Natural killer cell (primary cell): ENCODE data around the gene LRPPRC. TPM values are rescaled to one million over a fixed set of nuclear protein-coding genes. Genes with fewer than 3 reads are reported as not detected.
"Not testable (repeated sequence)": the region's sequence is repeated elsewhere in the genome, so short reads cannot be mapped to it uniquely, and the experiment has no call there.

Experiments
- ATAC-seq, 3 donors: fragments of 150-1000 bp in 2 of 3; fragments of 200-7000 bp in 1 of 3; cut with Tn5 transposase; 1 replicate in 1 of 3; 2 replicates in 2 of 3; pipeline ENCODE4 v1.10.0; 2021; ENCODE audit warnings: mild to moderate bottlenecking in 2 of 3, moderate library complexity in 2 of 3
- DNase-seq, 2 donors: peaks; one replicate each; pipeline versions ENCODE4 v3.0.0 to v3.0.0-alpha.2; 2013 to 2021; ENCODE audit warnings: mixed read lengths in 1 of 2
- H3K27ac ChIP-seq: one replicate; pipeline ENCODE4 v1.5.1; 2013; ENCODE audit warnings: mild to moderate bottlenecking, low read length
- H3K27me3 ChIP-seq: one replicate; pipeline ENCODE4 v1.6.1; 2013; ENCODE audit warnings: low read length; ENCODE audit not compliant: control insufficient read depth, insufficient read depth
- H3K36me3 ChIP-seq: one replicate; pipeline ENCODE4 v1.6.1; 2013; ENCODE audit warnings: low read length; ENCODE audit not compliant: control insufficient read depth, insufficient read depth
- H3K4me1 ChIP-seq: one replicate; pipeline ENCODE4 v1.6.1; 2013; ENCODE audit warnings: low read length; ENCODE audit not compliant: control insufficient read depth, insufficient read depth
- H3K4me3 ChIP-seq: one replicate; pipeline ENCODE4 v1.5.1; 2013; ENCODE audit warnings: low read length
- H3K9me3 ChIP-seq: one replicate; pipeline ENCODE4 v1.6.1; 2013; ENCODE audit warnings: low read length; ENCODE audit not compliant: control insufficient read depth, insufficient read depth
- H3K27ac Mint-ChIP-seq, 2 donors: one replicate each; pipeline ENCODE4 v1.8.0; 2022; ENCODE audit warnings: mild to moderate bottlenecking in 2 of 2, mixed read lengths in 2 of 2, moderate library complexity in 1 of 2
- H3K27me3 Mint-ChIP-seq, 2 donors: one replicate each; pipeline ENCODE4 v1.8.0; 2022; ENCODE audit warnings: low read depth in 2 of 2, mixed read lengths in 2 of 2
- H3K36me3 Mint-ChIP-seq: one replicate; pipeline ENCODE4 v1.8.0; 2022; ENCODE audit warnings: mixed read lengths
- H3K4me1 Mint-ChIP-seq, 2 donors: one replicate each; pipeline ENCODE4 v1.8.0; 2022; ENCODE audit warnings: mixed read lengths in 2 of 2
- H3K4me3 Mint-ChIP-seq: one replicate; pipeline ENCODE4 v1.8.0; 2022; ENCODE audit warnings: mild to moderate bottlenecking, moderate library complexity, mixed read lengths
- H3K9me3 Mint-ChIP-seq, 2 donors: one replicate each; pipeline ENCODE4 v1.8.0; 2022; ENCODE audit warnings: mixed read lengths in 2 of 2
- WGBS: methylation state at CpG from one replicate; pipeline ENCODE4 v1.1.7; 2013; ENCODE audit warnings: missing lambda C conversion rate; ENCODE audit not compliant: insufficient coverage; 5-methylcytosine and 5-hydroxymethylcytosine counted together
- intact Hi-C: fragments of 100-400 bp; cut with micrococcal nuclease; formaldehyde crosslinking; loops from one replicate; pipeline ENCODE4 v1.14.2; 2022
- total RNA-seq, 4 donors: library from RNA; stranded (reverse); fragments of 120-200 nt in 1 of 4; gene quantifications; one replicate each; pipeline versions ENCODE4 v1.2.3 to v1.2.4, GENCODE V29; 2013 to 2022
- TF ChIP-seq, protein P1 (sequence below): fragments of 200-600 bp; IDR thresholded peaks from one replicate; pipeline ENCODE4 v1.8.0; 2022; ENCODE audit warnings: antibody characterized with exemption

The LRPPRC gene
- total RNA-seq, 3 donors from 2014 or later (not counting 1 experiment from before 2014, with no cell fraction given): 43.5 to 53.8 (median 48.4) TPM

DNA sequence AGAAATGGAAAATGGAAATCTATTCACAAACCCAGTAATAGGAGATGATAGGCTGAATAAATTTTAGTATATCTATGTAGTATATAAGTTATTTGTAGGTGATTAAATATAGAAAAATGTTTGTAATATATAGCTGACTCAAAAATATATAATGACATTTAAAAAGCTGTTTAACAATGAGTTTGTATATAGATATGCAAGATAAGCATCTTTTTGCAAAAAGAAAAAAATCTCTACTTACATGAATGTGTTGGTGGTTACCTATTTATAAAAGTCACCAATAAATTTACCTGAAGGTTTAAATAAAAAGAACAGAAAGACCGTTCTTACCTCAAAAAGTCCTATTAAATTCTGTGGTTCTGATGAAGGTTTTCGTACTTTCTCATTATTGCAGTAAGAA, 71.3 kb downstream of the LRPPRC start:
- Histone ChIP-seq H3K27me3 (no peaks in the 10 kb centered on the region), H3K9me3 (no peaks in the 10 kb centered on the region), H3K4me3 (no peak overlapping the region), H3K4me1 (no peaks in the 10 kb centered on the region), H3K36me3 (peaks cover 29% of the 10 kb centered on the region), H3K27ac (no peak overlapping the region)
- ATAC-seq (no peak), DNase-seq (no peak)
- Mint-ChIP-seq H3K27me3 (no peaks in the 10 kb centered on the region), H3K4me1 (no peaks in the 10 kb centered on the region), H3K4me3 (no peak overlapping the region), H3K36me3 (peaks cover under 1% of the 10 kb centered on the region), H3K9me3 (no peaks in the 10 kb centered on the region), H3K27ac (no peak overlapping the region)
- TF ChIP-seq, protein P1, sequence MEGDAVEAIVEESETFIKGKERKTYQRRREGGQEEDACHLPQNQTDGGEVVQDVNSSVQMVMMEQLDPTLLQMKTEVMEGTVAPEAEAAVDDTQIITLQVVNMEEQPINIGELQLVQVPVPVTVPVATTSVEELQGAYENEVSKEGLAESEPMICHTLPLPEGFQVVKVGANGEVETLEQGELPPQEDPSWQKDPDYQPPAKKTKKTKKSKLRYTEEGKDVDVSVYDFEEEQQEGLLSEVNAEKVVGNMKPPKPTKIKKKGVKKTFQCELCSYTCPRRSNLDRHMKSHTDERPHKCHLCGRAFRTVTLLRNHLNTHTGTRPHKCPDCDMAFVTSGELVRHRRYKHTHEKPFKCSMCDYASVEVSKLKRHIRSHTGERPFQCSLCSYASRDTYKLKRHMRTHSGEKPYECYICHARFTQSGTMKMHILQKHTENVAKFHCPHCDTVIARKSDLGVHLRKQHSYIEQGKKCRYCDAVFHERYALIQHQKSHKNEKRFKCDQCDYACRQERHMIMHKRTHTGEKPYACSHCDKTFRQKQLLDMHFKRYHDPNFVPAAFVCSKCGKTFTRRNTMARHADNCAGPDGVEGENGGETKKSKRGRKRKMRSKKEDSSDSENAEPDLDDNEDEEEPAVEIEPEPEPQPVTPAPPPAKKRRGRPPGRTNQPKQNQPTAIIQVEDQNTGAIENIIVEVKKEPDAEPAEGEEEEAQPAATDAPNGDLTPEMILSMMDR: no peak
- WGBS: 100% methylated on average over 1 of the region's 2 CpGs
- intact Hi-C loops: no loop called here

DNA sequence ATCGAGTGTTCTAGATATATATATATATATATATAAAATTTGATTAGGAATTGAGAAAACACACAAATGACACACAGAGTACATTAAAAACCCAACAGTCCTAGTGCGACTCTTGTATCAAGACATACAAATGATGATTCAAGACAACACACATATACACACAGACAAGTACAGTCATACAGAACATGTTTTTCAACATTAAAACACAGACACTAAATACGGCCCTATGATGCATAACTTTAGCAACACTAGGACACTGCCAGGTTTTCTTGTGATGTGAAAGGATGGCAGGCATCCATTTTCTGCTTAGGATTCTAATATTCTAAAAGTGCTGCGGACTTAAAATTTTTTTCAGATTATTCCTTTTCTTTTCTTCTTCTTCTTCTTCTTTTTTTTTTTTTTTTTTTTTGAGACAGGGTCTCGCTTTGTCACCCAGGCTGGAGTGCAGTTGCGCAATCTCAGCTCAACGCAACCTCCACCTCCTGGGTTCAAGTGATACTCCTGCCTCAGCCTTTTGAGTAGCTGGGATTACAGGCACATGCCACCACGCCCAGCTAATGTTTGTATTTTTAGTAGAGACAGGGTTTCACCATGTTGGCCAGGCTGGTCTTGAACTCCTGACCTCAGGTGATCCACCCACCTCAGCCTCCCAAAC, 84.5 kb downstream of the LRPPRC start:
- H3K36me3 Mint-ChIP-seq, H3K9me3 ChIP-seq, intact Hi-C loops, ATAC-seq, H3K27me3 Mint-ChIP-seq, H3K9me3 Mint-ChIP-seq, H3K27ac Mint-ChIP-seq, DNase-seq, H3K27ac ChIP-seq, H3K4me1 Mint-ChIP-seq, H3K4me3 ChIP-seq, H3K4me3 Mint-ChIP-seq, H3K4me1 ChIP-seq, H3K27me3 ChIP-seq: not testable (repeated sequence)
- peaks cover 45% of the 10 kb centered on the region for H3K36me3 ChIP-seq
- 96% methylated on average over 7 of the region's 8 CpGs for WGBS

DNA sequence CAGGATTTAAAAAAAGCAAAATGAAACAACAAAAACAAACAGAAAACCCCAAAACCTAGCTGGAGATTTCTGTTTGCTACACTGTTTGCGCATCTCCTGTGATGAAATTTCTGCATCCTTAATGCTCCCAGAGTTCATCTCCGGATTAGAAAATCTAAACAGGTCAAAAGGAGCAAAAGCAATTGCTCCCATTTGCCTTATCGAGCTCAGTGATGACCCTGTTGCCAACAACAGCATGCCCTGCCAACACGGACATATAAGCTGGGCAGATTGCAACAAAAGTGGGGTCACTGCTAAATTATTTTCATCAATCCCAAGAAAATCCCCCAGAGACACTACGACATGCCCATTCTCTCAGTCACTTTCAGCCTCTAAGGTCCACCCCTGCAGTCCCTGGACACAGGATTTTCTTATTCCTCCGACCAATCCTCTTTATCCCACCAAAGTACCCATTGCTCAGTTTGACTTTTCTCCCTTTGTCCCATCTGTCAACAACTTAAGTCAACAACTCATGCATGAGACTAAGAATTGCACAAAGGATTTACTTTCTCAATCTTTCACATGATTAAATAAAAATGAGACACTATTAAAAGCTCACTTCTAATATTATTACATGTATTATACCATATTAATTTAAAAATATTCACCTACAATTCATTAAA, 89.2 kb downstream of the LRPPRC start:
- Mint-ChIP-seq H3K36me3 (no peaks in the 10 kb centered on the region), H3K4me3 (no peak overlapping the region), H3K4me1 (peaks cover 0 to 6% of the 10 kb centered on the region in 2 donors), H3K9me3 (no peaks in the 10 kb centered on the region), H3K27ac (no peak overlapping the region), H3K27me3 (no peaks in the 10 kb centered on the region)
- no peak overlapping the region for H3K27ac ChIP-seq
- peaks cover 30% of the 10 kb centered on the region for H3K36me3 ChIP-seq
- TF ChIP-seq, protein P1: no peak
- H3K27me3 ChIP-seq: no peaks in the 10 kb centered on the region
- no peaks in the 10 kb centered on the region for H3K9me3 ChIP-seq
- no peaks in the 10 kb centered on the region for H3K4me1 ChIP-seq
- WGBS: 97% methylated on average over 6 of the region's 6 CpGs
- ATAC-seq (no peak), DNase-seq (no peak)
- H3K4me3 ChIP-seq: no peak overlapping the region
- intact Hi-C loops: no loop called here

DNA sequence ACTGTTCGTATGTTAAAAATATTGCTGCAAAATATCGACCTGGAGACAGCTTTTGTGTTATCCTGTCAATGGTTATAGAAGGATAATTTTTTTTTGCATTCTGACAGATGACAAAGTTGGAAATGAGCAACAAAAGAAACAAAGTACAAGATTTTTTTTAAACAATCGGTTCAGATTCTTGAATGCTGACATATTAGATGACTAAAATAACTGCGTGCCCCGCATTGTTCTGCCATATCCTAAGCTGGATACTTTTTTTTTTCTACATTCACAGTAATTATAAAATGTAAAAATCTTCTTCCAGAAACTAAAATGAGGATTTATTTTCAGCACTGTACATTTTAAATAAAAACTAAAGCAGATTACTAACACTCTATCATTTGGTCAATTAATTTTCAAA, 89.9 kb downstream of the LRPPRC start:
- Mint-ChIP-seq H3K27me3 (no peaks in the 10 kb centered on the region), H3K4me3 (no peak overlapping the region), H3K4me1 (peaks cover 0 to 6% of the 10 kb centered on the region in 2 donors), H3K9me3 (no peaks in the 10 kb centered on the region), H3K36me3 (no peaks in the 10 kb centered on the region), H3K27ac (no peak overlapping the region)
- H3K4me3 ChIP-seq: no peak overlapping the region
- H3K9me3 ChIP-seq: no peaks in the 10 kb centered on the region
- H3K36me3 ChIP-seq: peaks cover 32% of the 10 kb centered on the region
- 95% methylated on average over 5 of the region's 5 CpGs for WGBS
- TF ChIP-seq, protein P1: no peak
- H3K4me1 ChIP-seq: no peaks in the 10 kb centered on the region
- H3K27me3 ChIP-seq: no peaks in the 10 kb centered on the region
- intact Hi-C loops: no loop called here
- DNase-seq (no peak), ATAC-seq (no peak)
- H3K27ac ChIP-seq: no peak overlapping the region
